ENCODE results near the gene WNT3A. TPM values are rescaled to one million over a fixed set of nuclear protein-coding genes. Genes with fewer than 3 reads are reported as not detected.

Gene WNT3A
- total RNA-seq, 1 experiment from 2014 or later: not detected

- DNase-seq (ENCODE audit: low spot score): no peak
- no peak for TF ChIP-seq EZH2 (IDR thresholded peaks at IDR 0.05; ENCODE audit: borderline replicate concordance, low read depth, low read length, poor library complexity, severe bottlenecking)
- TF ChIP-seq CTCF (conservative IDR thresholded peaks at IDR 0.05; ENCODE audit: low read depth, low read length): no peak
- Histone ChIP-seq H3K36me3 (ENCODE audit: insufficient read depth, low read length, poor library complexity, severe bottlenecking) (no peaks in the 10 kb centered on the region), H3K27me3 (replicated peaks; ENCODE audit: insufficient read depth, low read depth, low read length, poor library complexity) (peaks cover 34% of the 10 kb centered on the region), H3K4me1 (ENCODE audit: insufficient read depth, low read length, poor library complexity, severe bottlenecking) (no peaks in the 10 kb centered on the region), H3K9me3 (ENCODE audit: low read depth, low read length, poor library complexity, severe bottlenecking) (no peaks in the 10 kb centered on the region), H3K27ac (ENCODE audit: low read depth, low read length, poor library complexity, severe bottlenecking) (no peak overlapping the region), H3K4me3 (ENCODE audit: low read depth, low read length, poor library complexity, severe bottlenecking) (no peak overlapping the region)
- ChIA-PET POLR2A (ENCODE audit: low non-redundant PET) (no interaction called here), CTCF (no interaction called here)
- BruUV-seq (replicated peaks): no TSS peak
- intact Hi-C loops (cut with micrococcal nuclease; ENCODE audit: unreplicated experiment): no loop called here
Observed at GRCh38 chr1:228015276-228016180, 8.7 kb downstream of the WNT3A start.

GRCh38 chr1:228016181-228016510, 9.3 kb downstream of the WNT3A start:
- Histone ChIP-seq H3K27ac (ENCODE audit: low read depth, low read length, poor library complexity, severe bottlenecking) (no peak overlapping the region), H3K9me3 (ENCODE audit: low read depth, low read length, poor library complexity, severe bottlenecking) (no peaks in the 10 kb centered on the region), H3K4me3 (ENCODE audit: low read depth, low read length, poor library complexity, severe bottlenecking) (no peak overlapping the region), H3K27me3 (replicated peaks; ENCODE audit: insufficient read depth, low read depth, low read length, poor library complexity) (peaks cover 28% of the 10 kb centered on the region), H3K36me3 (ENCODE audit: insufficient read depth, low read length, poor library complexity, severe bottlenecking) (no peaks in the 10 kb centered on the region), H3K4me1 (ENCODE audit: insufficient read depth, low read length, poor library complexity, severe bottlenecking) (no peaks in the 10 kb centered on the region)
- CTCF ChIA-PET: no interaction called here
- no TSS peak for BruUV-seq (replicated peaks)
- DNase-seq (ENCODE audit: low spot score): no peak
- POLR2A ChIA-PET (ENCODE audit: low non-redundant PET): no interaction called here
- intact Hi-C loops (cut with micrococcal nuclease; ENCODE audit: unreplicated experiment): no loop called here
- no peak for TF ChIP-seq CTCF (conservative IDR thresholded peaks at IDR 0.05; ENCODE audit: low read depth, low read length)
- no peak for TF ChIP-seq EZH2 (IDR thresholded peaks at IDR 0.05; ENCODE audit: borderline replicate concordance, low read depth, low read length, poor library complexity, severe bottlenecking)

- intact Hi-C loops (cut with micrococcal nuclease; ENCODE audit: unreplicated experiment): no loop called here
- no peaks in the 10 kb centered on the region for H3K9me3 ChIP-seq (ENCODE audit: low read depth, low read length, poor library complexity, severe bottlenecking)
- DNase-seq (ENCODE audit: low spot score): no peak
- H3K27ac ChIP-seq (ENCODE audit: low read depth, low read length, poor library complexity, severe bottlenecking): no peak overlapping the region
- ChIA-PET POLR2A (ENCODE audit: low non-redundant PET) (no interaction called here), CTCF (no interaction called here)
- peaks cover 22% of the 10 kb centered on the region for H3K27me3 ChIP-seq (replicated peaks; ENCODE audit: insufficient read depth, low read depth, low read length, poor library complexity)
- no peaks in the 10 kb centered on the region for H3K4me1 ChIP-seq (ENCODE audit: insufficient read depth, low read length, poor library complexity, severe bottlenecking)
- BruUV-seq (replicated peaks): no TSS peak
- TF ChIP-seq EZH2 (IDR thresholded peaks at IDR 0.05; ENCODE audit: borderline replicate concordance, low read depth, low read length, poor library complexity, severe bottlenecking): no peak
- no peak for TF ChIP-seq CTCF (conservative IDR thresholded peaks at IDR 0.05; ENCODE audit: low read depth, low read length)
- no peaks in the 10 kb centered on the region for H3K36me3 ChIP-seq (ENCODE audit: insufficient read depth, low read length, poor library complexity, severe bottlenecking)
- no peak overlapping the region for H3K4me3 ChIP-seq (ENCODE audit: low read depth, low read length, poor library complexity, severe bottlenecking)
Observed at GRCh38 chr1:228016653-228017355, 10.0 kb downstream of the WNT3A start.
